Measurements from ENCODE around the gene ATXN2.

DNA sequence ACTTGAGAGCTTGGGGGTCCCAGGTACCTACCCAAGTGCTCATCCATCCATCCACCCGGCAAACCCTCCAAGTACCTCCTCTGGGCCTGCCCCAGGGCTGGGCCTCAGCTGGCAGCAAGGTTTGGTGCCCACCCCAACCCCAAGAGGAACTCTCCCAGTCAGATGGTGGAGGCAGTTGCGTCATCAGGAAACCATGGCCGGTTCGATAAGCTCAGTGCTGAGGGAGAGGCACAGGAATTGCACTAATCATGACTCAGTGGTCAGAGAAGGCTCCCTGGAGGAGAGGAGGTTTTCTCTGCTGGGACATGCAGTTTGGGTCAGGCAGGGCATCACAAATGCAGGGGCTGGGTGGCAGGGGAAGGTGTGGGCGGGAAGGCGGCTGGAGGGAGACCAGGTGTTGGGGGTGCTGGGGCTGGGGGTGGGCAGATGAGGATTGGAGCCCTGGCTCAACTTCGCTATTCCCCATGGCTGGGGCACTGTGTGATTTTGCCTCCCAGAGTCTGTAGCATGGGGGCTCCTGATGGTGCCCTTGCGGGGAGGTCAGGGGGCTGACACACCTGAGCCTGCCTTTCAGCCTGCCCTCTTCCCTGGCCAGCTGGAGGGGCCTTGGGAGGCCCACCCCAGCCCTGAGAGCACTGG is 161.2 kb downstream of the ATXN2 start:
- TF ChIP-seq, protein P1, sequence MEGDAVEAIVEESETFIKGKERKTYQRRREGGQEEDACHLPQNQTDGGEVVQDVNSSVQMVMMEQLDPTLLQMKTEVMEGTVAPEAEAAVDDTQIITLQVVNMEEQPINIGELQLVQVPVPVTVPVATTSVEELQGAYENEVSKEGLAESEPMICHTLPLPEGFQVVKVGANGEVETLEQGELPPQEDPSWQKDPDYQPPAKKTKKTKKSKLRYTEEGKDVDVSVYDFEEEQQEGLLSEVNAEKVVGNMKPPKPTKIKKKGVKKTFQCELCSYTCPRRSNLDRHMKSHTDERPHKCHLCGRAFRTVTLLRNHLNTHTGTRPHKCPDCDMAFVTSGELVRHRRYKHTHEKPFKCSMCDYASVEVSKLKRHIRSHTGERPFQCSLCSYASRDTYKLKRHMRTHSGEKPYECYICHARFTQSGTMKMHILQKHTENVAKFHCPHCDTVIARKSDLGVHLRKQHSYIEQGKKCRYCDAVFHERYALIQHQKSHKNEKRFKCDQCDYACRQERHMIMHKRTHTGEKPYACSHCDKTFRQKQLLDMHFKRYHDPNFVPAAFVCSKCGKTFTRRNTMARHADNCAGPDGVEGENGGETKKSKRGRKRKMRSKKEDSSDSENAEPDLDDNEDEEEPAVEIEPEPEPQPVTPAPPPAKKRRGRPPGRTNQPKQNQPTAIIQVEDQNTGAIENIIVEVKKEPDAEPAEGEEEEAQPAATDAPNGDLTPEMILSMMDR (IDR thresholded peaks at IDR 0.05 in 8 of 11, conservative IDR thresholded peaks at IDR 0.05 in 3 of 11), result no peak
- TF ChIP-seq POLR2A (IDR thresholded peaks at IDR 0.05), result no peak
